Mesendoderm (in vitro differentiated cells): Measurements from ENCODE around the gene ZNF385D.

Experiments used
- DNase-seq: peaks from one replicate; pipeline ENCODE4 v3.0.0; 2013
- H2AK5ac ChIP-seq: 2 replicates; pipeline ENCODE4 v1.6.1; 2013; ENCODE audit warnings: low read length, inconsistent platforms
- H2BK120ac ChIP-seq: 2 replicates; pipeline ENCODE4 v1.6.1; 2013; ENCODE audit warnings: low read depth, mild to moderate bottlenecking, low read length, moderate library complexity, mixed read lengths
- H2BK15ac ChIP-seq: replicated peaks from 2 replicates; pipeline ENCODE4 v1.6.1; 2013; ENCODE audit warnings: low read depth, mild to moderate bottlenecking, moderate library complexity
- H2BK5ac ChIP-seq: 2 replicates; pipeline ENCODE4 v1.6.1; 2013; ENCODE audit warnings: low read length, inconsistent platforms
- H3K18ac ChIP-seq: 2 replicates; pipeline ENCODE4 v1.6.1; 2013; ENCODE audit warnings: mild to moderate bottlenecking, low read length, mixed read lengths
- H3K23ac ChIP-seq: one replicate; pipeline ENCODE4 v1.6.1; 2013; ENCODE audit warnings: low read length
- H3K27ac ChIP-seq: 2 replicates; pipeline ENCODE4 v1.5.1; 2013; ENCODE audit warnings: low read depth, mild to moderate bottlenecking, inconsistent platforms, low read length, moderate library complexity
- H3K27me3 ChIP-seq: 2 replicates; pipeline ENCODE4 v1.6.1; 2013; ENCODE audit warnings: low read length, control low read depth, mild to moderate bottlenecking, inconsistent platforms; ENCODE audit not compliant: insufficient read depth, poor library complexity
- H3K36me3 ChIP-seq: 2 replicates; pipeline ENCODE4 v1.6.1; 2013; ENCODE audit warnings: low read length, inconsistent platforms; ENCODE audit not compliant: control insufficient read depth, insufficient read depth
- H3K4ac ChIP-seq: one replicate; pipeline ENCODE4 v1.6.1; 2013; ENCODE audit warnings: low read depth, mild to moderate bottlenecking, low read length, moderate library complexity
- H3K4me1 ChIP-seq: 2 replicates; pipeline ENCODE4 v1.6.1; 2013; ENCODE audit warnings: low read depth, low read length, inconsistent platforms; ENCODE audit not compliant: control insufficient read depth
- H3K4me2 ChIP-seq: 2 replicates; pipeline ENCODE4 v1.6.1; 2013; ENCODE audit warnings: low read length
- H3K4me3 ChIP-seq: 2 replicates; pipeline ENCODE4 v1.5.1; 2013; ENCODE audit warnings: mild to moderate bottlenecking, low read length
- H3K56ac ChIP-seq: one replicate; pipeline ENCODE4 v1.6.1; 2013; ENCODE audit warnings: low read length
- H3K79me1 ChIP-seq: 2 replicates; pipeline ENCODE4 v1.6.1; 2013; ENCODE audit warnings: low read length, inconsistent platforms
- H3K79me2 ChIP-seq: 2 replicates; pipeline ENCODE4 v1.6.1; 2013; ENCODE audit warnings: mild to moderate bottlenecking, low read length; ENCODE audit not compliant: control insufficient read depth, insufficient read depth
- H3K9ac ChIP-seq: 2 replicates; pipeline ENCODE4 v1.6.1; 2013; ENCODE audit warnings: low read length, inconsistent platforms
- H4K5ac ChIP-seq: one replicate; pipeline ENCODE4 v1.6.1; 2013; ENCODE audit warnings: low read length
- H4K8ac ChIP-seq: one replicate; pipeline ENCODE4 v1.6.1; 2013; ENCODE audit warnings: low read depth, mild to moderate bottlenecking, control low read depth, low read length, moderate library complexity
- WGBS: extraction: QIAGEN DNeasy Blood & Tissue Kit; methylation state at CpG from one replicate; pipeline ENCODE4 v1.1.7; 2013; ENCODE audit warnings: low lambda C conversion rate, missing lambda C conversion rate; ENCODE audit not compliant: insufficient coverage; ENCODE audit errors: extremely low coverage; 5-methylcytosine and 5-hydroxymethylcytosine counted together

ZNF385D gene

DNA sequence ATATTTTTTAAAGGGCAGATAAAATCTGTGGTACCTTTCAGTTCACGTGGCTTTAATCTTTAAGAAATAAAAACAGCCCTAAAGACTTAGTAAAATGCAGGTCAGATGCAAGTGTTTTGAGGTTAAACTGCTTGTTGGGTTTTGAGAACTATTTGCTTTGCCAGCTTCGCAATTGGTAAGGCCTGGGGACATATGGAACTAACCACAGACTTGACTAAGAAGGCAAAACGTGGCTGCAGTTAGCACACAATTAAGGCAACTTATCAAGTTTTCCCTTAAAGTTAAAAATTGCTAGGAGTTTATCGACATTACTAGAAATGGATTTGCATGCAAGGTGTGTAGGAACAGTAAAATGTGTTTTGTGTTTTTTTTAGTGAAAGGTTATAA, 206.9 kb downstream of the ZNF385D start:
- Histone ChIP-seq H3K4ac (no peak overlapping the region), H4K8ac (no peak overlapping the region), H2BK120ac (no peak overlapping the region), H2BK15ac (no peak overlapping the region), H3K27ac (no peak overlapping the region), H3K18ac (no peak overlapping the region), H3K23ac (no peak overlapping the region), H3K4me3 (no peak overlapping the region), H3K36me3 (no peaks in the 10 kb centered on the region), H2BK5ac (no peak overlapping the region), H3K4me1 (no peaks in the 10 kb centered on the region), H3K9ac (no peak overlapping the region), H3K79me1 (no peaks in the 10 kb centered on the region), H3K4me2 (no peak overlapping the region), H2AK5ac (no peak overlapping the region), H3K56ac (no peak overlapping the region), H3K27me3 (no peaks in the 10 kb centered on the region), H4K5ac (no peak overlapping the region), H3K79me2 (no peaks in the 10 kb centered on the region)
- 100% methylated on average over 1 of the region's 4 CpGs for WGBS
- no peak for DNase-seq

DNA sequence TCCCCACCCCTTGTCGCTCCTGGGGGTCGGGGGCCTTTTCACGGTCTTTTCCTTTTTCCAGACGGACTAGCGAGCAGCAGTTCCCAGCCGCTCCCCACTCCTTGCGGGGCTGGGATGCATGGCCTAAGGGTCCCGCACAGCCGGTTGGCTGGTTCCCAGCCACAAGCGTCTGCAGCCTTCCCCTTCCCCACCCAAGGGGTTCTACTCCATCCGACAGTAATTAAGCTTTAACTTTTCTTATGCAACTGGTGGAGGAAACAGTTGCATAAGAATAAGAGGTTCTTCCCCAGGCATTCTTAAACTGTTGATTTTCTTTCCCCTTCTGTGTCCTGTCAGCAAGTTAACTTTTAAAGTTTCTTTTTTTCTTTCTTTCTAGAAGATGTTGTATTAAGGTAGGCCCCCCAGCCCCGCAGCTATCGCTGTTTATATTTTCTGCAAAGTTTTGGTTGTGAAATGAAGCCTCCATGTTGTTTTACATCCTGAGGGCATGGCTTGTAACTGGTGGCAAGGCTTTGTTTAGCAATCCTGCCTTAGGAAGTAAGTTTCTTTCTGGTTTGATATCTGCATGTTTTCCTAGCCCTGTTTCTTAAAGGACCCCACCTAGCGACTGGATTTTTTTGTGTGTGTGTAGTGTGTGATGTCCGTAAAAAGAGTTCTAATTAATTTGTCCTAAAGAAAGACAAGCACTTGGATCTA, 207.5 kb downstream of the ZNF385D start:
- Histone ChIP-seq H3K4me3 (no peak overlapping the region), H3K56ac (no peak overlapping the region), H3K27ac (no peak overlapping the region), H3K9ac (no peak overlapping the region), H4K8ac (no peak overlapping the region), H3K18ac (peak overlapping the region; percentile 29), H2BK15ac (no peak overlapping the region), H4K5ac (no peak overlapping the region), H3K23ac (no peak overlapping the region), H3K4ac (no peak overlapping the region), H3K79me1 (no peaks in the 10 kb centered on the region), H3K4me2 (no peak overlapping the region), H3K36me3 (no peaks in the 10 kb centered on the region), H2BK120ac (no peak overlapping the region), H3K4me1 (no peaks in the 10 kb centered on the region), H2BK5ac (no peak overlapping the region), H2AK5ac (no peak overlapping the region), H3K27me3 (no peaks in the 10 kb centered on the region), H3K79me2 (no peaks in the 10 kb centered on the region)
- no peak for DNase-seq
- WGBS, result no CpG with 5 or more reads among the region's 15 CpGs

- H2BK15ac ChIP-seq, result no peak overlapping the region
- H4K5ac ChIP-seq, result no peak overlapping the region
- no peak overlapping the region for H3K4me2 ChIP-seq
- no peak overlapping the region for H3K18ac ChIP-seq
- no peak overlapping the region for H3K27ac ChIP-seq
- H2AK5ac ChIP-seq, result no peak overlapping the region
- H3K4me3 ChIP-seq, result no peak overlapping the region
- DNase-seq, result no peak
- H3K56ac ChIP-seq, result no peak overlapping the region
- H3K36me3 ChIP-seq, result no peaks in the 10 kb centered on the region
- no peaks in the 10 kb centered on the region for H3K27me3 ChIP-seq
- no peaks in the 10 kb centered on the region for H3K4me1 ChIP-seq
- H2BK120ac ChIP-seq, result no peak overlapping the region
- no peak overlapping the region for H4K8ac ChIP-seq
- no peak overlapping the region for H3K4ac ChIP-seq
- H3K9ac ChIP-seq, result no peak overlapping the region
- WGBS, result 100% methylated on average over 3 of the region's 29 CpGs
- no peaks in the 10 kb centered on the region for H3K79me1 ChIP-seq
- no peaks in the 10 kb centered on the region for H3K79me2 ChIP-seq
- H2BK5ac ChIP-seq, result no peak overlapping the region
- H3K23ac ChIP-seq, result no peak overlapping the region
Measured at GRCh38 chr3:21542656-21543379, 208.2 kb downstream of the ZNF385D start.

- no peak overlapping the region for H3K27ac ChIP-seq
- H2BK5ac ChIP-seq, result no peak overlapping the region
- no peak overlapping the region for H2AK5ac ChIP-seq
- H3K79me2 ChIP-seq, result no peaks in the 10 kb centered on the region
- H3K18ac ChIP-seq, result no peak overlapping the region
- no peak overlapping the region for H3K4me2 ChIP-seq
- H4K5ac ChIP-seq, result no peak overlapping the region
- H4K8ac ChIP-seq, result no peak overlapping the region
- WGBS, result no CpG with 5 or more reads among the region's 6 CpGs
- H3K56ac ChIP-seq, result no peak overlapping the region
- H3K27me3 ChIP-seq, result no peaks in the 10 kb centered on the region
- H3K4me1 ChIP-seq, result no peaks in the 10 kb centered on the region
- no peaks in the 10 kb centered on the region for H3K36me3 ChIP-seq
- no peak overlapping the region for H3K4ac ChIP-seq
- no peak overlapping the region for H3K23ac ChIP-seq
- DNase-seq, result no peak
- no peak overlapping the region for H3K9ac ChIP-seq
- H2BK120ac ChIP-seq, result no peak overlapping the region
- H3K79me1 ChIP-seq, result no peaks in the 10 kb centered on the region
- H2BK15ac ChIP-seq, result no peak overlapping the region
- H3K4me3 ChIP-seq, result no peak overlapping the region
Measured at GRCh38 chr3:21540265-21540664, 210.7 kb downstream of the ZNF385D start.

DNA sequence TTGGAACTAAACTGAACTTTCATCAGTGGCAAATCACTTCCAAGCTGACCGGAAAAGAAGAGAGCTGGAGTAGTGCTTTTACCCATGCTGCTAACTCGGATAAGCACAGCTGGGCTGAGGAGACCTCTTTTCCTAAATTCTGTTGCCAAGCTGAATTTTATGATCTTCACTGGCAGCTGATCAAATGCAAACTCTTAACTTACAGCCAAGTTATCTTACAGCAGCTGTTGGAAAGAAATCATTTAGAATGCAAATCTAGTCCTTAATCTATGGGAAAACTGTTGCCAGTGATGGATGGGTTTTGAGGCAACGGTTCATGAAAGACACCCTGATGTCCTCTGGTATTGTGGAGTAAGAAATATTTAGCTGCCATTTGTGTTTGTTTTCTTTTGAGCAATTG, 216.5 kb downstream of the ZNF385D start:
- no peaks in the 10 kb centered on the region for H3K79me2 ChIP-seq
- no peaks in the 10 kb centered on the region for H3K79me1 ChIP-seq
- no peaks in the 10 kb centered on the region for H3K36me3 ChIP-seq
- no peak overlapping the region for H3K4me3 ChIP-seq
- H2BK15ac ChIP-seq, result no peak overlapping the region
- H3K27ac ChIP-seq, result no peak overlapping the region
- H3K4me2 ChIP-seq, result no peak overlapping the region
- no peak overlapping the region for H3K4ac ChIP-seq
- no peak overlapping the region for H2BK120ac ChIP-seq
- H3K27me3 ChIP-seq, result no peaks in the 10 kb centered on the region
- H3K18ac ChIP-seq, result no peak overlapping the region
- no peak overlapping the region for H3K9ac ChIP-seq
- WGBS, result no CpG with 5 or more reads among the region's 3 CpGs
- H3K23ac ChIP-seq, result no peak overlapping the region
- no peak overlapping the region for H3K56ac ChIP-seq
- no peak overlapping the region for H2AK5ac ChIP-seq
- H3K4me1 ChIP-seq, result no peaks in the 10 kb centered on the region
- H4K8ac ChIP-seq, result no peak overlapping the region
- DNase-seq, result no peak
- no peak overlapping the region for H2BK5ac ChIP-seq
- no peak overlapping the region for H4K5ac ChIP-seq
